H9 (cell line): ENCODE measurements around the gene SPRTN. TPM values are rescaled to one million over a fixed set of nuclear protein-coding genes. Genes with fewer than 3 reads are reported as not detected.

Source experiments
- DNase-seq: peaks from one replicate; pipeline ENCODE4 v3.0.0-alpha.2; 2017
- H2AFZ ChIP-seq: one replicate; pipeline ENCODE4 v1.6.1; 2013; ENCODE audit warnings: mild to moderate bottlenecking, low read length, control low read depth, moderate library complexity
- H2AK5ac ChIP-seq: 2 replicates; pipeline ENCODE4 v1.6.1; 2013; ENCODE audit warnings: low read length, control low read depth, mixed read lengths; ENCODE audit not compliant: insufficient read length
- H2BK120ac ChIP-seq: one replicate; pipeline ENCODE4 v1.6.1; 2013; ENCODE audit warnings: low read depth, mild to moderate bottlenecking, low read length, control low read depth, inconsistent platforms; ENCODE audit not compliant: poor library complexity, severe bottlenecking
- H2BK12ac ChIP-seq: 2 replicates; pipeline ENCODE4 v1.6.1; 2013; ENCODE audit warnings: low read length, control low read depth, mixed read lengths, low read depth; ENCODE audit not compliant: insufficient read length
- H2BK15ac ChIP-seq: 2 replicates; pipeline ENCODE4 v1.6.1; 2013; ENCODE audit warnings: low read depth, low read length, control low read depth
- H2BK20ac ChIP-seq: one replicate; pipeline ENCODE4 v1.6.1; 2013; ENCODE audit warnings: low read depth, mild to moderate bottlenecking, low read length, control low read depth, inconsistent platforms; ENCODE audit not compliant: poor library complexity, severe bottlenecking
- H2BK5ac ChIP-seq: 2 replicates; pipeline ENCODE4 v1.6.1; 2013; ENCODE audit warnings: low read length, control low read depth, mixed read lengths; ENCODE audit not compliant: insufficient read length
- H3K14ac ChIP-seq: 2 replicates; pipeline ENCODE4 v1.6.1; 2013; ENCODE audit warnings: low read length, control low read depth; ENCODE audit not compliant: insufficient read depth
- H3K18ac ChIP-seq: 2 replicates; pipeline ENCODE4 v1.6.1; 2013; ENCODE audit warnings: low read depth, mild to moderate bottlenecking, mixed read lengths, low read length, control low read depth; ENCODE audit not compliant: insufficient read length
- H3K23ac ChIP-seq: 2 replicates; pipeline ENCODE4 v1.6.1; 2013; ENCODE audit warnings: low read length, control low read depth, mixed read lengths, low read depth; ENCODE audit not compliant: insufficient read length
- H3K23me2 ChIP-seq: 2 replicates; pipeline ENCODE4 v1.6.1; 2013; ENCODE audit warnings: low read depth, mild to moderate bottlenecking, mixed read lengths, low read length, control low read depth; ENCODE audit not compliant: insufficient read length, poor library complexity, severe bottlenecking
- H3K27ac ChIP-seq: 2 replicates; pipeline ENCODE4 v1.5.1; 2013; ENCODE audit warnings: low read length, control low read depth, mixed read lengths, low read depth; ENCODE audit not compliant: insufficient read length
- H3K27me3 ChIP-seq: 2 replicates; pipeline ENCODE4 v1.6.1; 2013; ENCODE audit warnings: low read length, control low read depth, inconsistent platforms; ENCODE audit not compliant: insufficient read depth
- H3K4ac ChIP-seq: 2 replicates; pipeline ENCODE4 v1.6.1; 2013; ENCODE audit warnings: low read depth, mild to moderate bottlenecking, control low read depth, inconsistent platforms, low read length, moderate library complexity
- H3K4me1 ChIP-seq: 2 replicates; pipeline ENCODE4 v1.6.1; 2013; ENCODE audit warnings: low read length, control low read depth, inconsistent platforms; ENCODE audit not compliant: insufficient read depth
- H3K4me2 ChIP-seq: 2 replicates; pipeline ENCODE4 v1.6.1; 2013; ENCODE audit warnings: low read length, control low read depth, mixed read lengths; ENCODE audit not compliant: insufficient read length, insufficient read depth
- H3K56ac ChIP-seq: 2 replicates; pipeline ENCODE4 v1.6.1; 2013; ENCODE audit warnings: low read depth, mild to moderate bottlenecking, mixed read lengths, low read length, control low read depth; ENCODE audit not compliant: insufficient read length
- H3K79me1 ChIP-seq: 2 replicates; pipeline ENCODE4 v1.6.1; 2013; ENCODE audit warnings: low read depth, mild to moderate bottlenecking, moderate library complexity, low read length, control low read depth, inconsistent platforms; ENCODE audit not compliant: insufficient read depth, poor library complexity, severe bottlenecking
- H3K79me2 ChIP-seq: 2 replicates; pipeline ENCODE4 v1.6.1; 2013; ENCODE audit warnings: low read length, control low read depth, inconsistent platforms; ENCODE audit not compliant: insufficient read depth
- H3K9ac ChIP-seq: 2 replicates; pipeline ENCODE4 v1.6.1; 2013; ENCODE audit warnings: low read length, control low read depth, mixed read lengths; ENCODE audit not compliant: insufficient read length; ENCODE audit errors: extremely low read depth
- H3K9me3 ChIP-seq: one replicate; pipeline ENCODE4 v1.6.1; 2013; ENCODE audit warnings: low read depth, low read length, inconsistent platforms; ENCODE audit not compliant: control insufficient read depth
- H3T11ph ChIP-seq: one replicate; pipeline ENCODE4 v1.6.1; 2013; ENCODE audit warnings: mild to moderate bottlenecking, low read length, control low read depth, inconsistent platforms
- H4K20me1 ChIP-seq: one replicate; pipeline ENCODE4 v1.6.1; 2013; ENCODE audit not compliant: control insufficient read depth, insufficient read length, insufficient read depth
- H4K5ac ChIP-seq: 2 replicates; pipeline ENCODE4 v1.6.1; 2013; ENCODE audit warnings: low read depth, mild to moderate bottlenecking, mixed read lengths, low read length, control low read depth; ENCODE audit not compliant: insufficient read length
- H4K8ac ChIP-seq: replicated peaks from 2 replicates; pipeline ENCODE4 v1.6.1; 2013; ENCODE audit warnings: low read length, control low read depth, mixed read lengths, low read depth; ENCODE audit not compliant: insufficient read length
- H4K91ac ChIP-seq: 2 replicates; pipeline ENCODE4 v1.6.1; 2013; ENCODE audit warnings: low read depth, mild to moderate bottlenecking, moderate library complexity, mixed read lengths, low read length, control low read depth; ENCODE audit not compliant: insufficient read length
- H3K27ac Mint-ChIP-seq, 3 experiments: 2 replicates in 2 of 3; 3 replicates in 1 of 3; pipeline ENCODE4 v1.8.0; 2020 to 2021; ENCODE audit warnings: mixed read lengths in 3 of 3, mild to moderate bottlenecking in 1 of 3, moderate library complexity in 1 of 3
- H3K27me3 Mint-ChIP-seq: 2 replicates; pipeline ENCODE4 v1.8.0; 2021; ENCODE audit warnings: low read depth, mild to moderate bottlenecking, moderate library complexity, mixed read lengths
- H3K36me3 Mint-ChIP-seq, 3 experiments: 2 replicates in 2 of 3; 3 replicates in 1 of 3; pipeline ENCODE4 v1.8.0; 2020 to 2021; ENCODE audit warnings: low read depth in 3 of 3, mixed read lengths in 3 of 3; ENCODE audit not compliant: insufficient read depth in 1 of 3
- H3K4me1 Mint-ChIP-seq, 2 experiments: 2 replicates each; pipeline ENCODE4 v1.8.0; 2020; ENCODE audit warnings: mixed read lengths in 2 of 2
- H3K4me3 Mint-ChIP-seq, 2 experiments: 2 replicates in 1 of 2; 3 replicates in 1 of 2; pipeline ENCODE4 v1.8.0; 2020 to 2021; ENCODE audit warnings: mild to moderate bottlenecking in 2 of 2, mixed read lengths in 2 of 2, moderate library complexity in 1 of 2
- H3K9me3 Mint-ChIP-seq, 2 experiments: 2 replicates in 1 of 2; 3 replicates in 1 of 2; pipeline ENCODE4 v1.8.0; 2020; ENCODE audit warnings: mild to moderate bottlenecking in 2 of 2, mixed read lengths in 2 of 2, moderate library complexity in 1 of 2
- CTCF ChIP-seq: fragments of 200-600 bp; sonication (generic); conservative IDR thresholded peaks from 3 replicates; pipeline ENCODE4 v1.8.0; 2021; ENCODE audit warnings: antibody characterized with exemption, mild to moderate bottlenecking
- WGBS: extraction: QIAGEN DNeasy Blood & Tissue Kit; methylation state at CpG from one replicate; pipeline ENCODE4 v1.1.7; 2013; ENCODE audit warnings: missing lambda C conversion rate, low lambda C conversion rate, mixed read lengths; ENCODE audit not compliant: insufficient read length; ENCODE audit errors: extremely low coverage; 5-methylcytosine and 5-hydroxymethylcytosine counted together
- total RNA-seq: library from RNA; stranded (reverse); gene quantifications from 2 replicates; pipeline ENCODE4 v1.2.1, GENCODE V29; 2021

SPRTN gene
- total RNA-seq, 1 experiment from 2014 or later: 14.8 TPM

- no peak for DNase-seq
- Histone ChIP-seq H2BK15ac (no peak overlapping the region), H3K79me1 (no peaks in the 10 kb centered on the region), H3K4ac (no peak overlapping the region), H3K9me3 (no peaks in the 10 kb centered on the region), H4K5ac (no peak overlapping the region), H3K27me3 (no peaks in the 10 kb centered on the region), H2BK20ac (no peak overlapping the region), H3K79me2 (no peaks in the 10 kb centered on the region), H2BK120ac (no peak overlapping the region), H4K20me1 (no peaks in the 10 kb centered on the region), H2BK5ac (no peak overlapping the region), H3K9ac (no peak overlapping the region), H4K91ac (no peak overlapping the region), H3K56ac (no peak overlapping the region), H3K14ac (no peak overlapping the region), H3K4me1 (no peaks in the 10 kb centered on the region), H3K18ac (no peak overlapping the region), H2BK12ac (no peak overlapping the region), H3K23me2 (no peaks in the 10 kb centered on the region), H2AFZ (no peak overlapping the region), H4K8ac (no peak overlapping the region), H2AK5ac (no peak overlapping the region), H3K4me2 (no peak overlapping the region), H3K27ac (no peak overlapping the region), H3K23ac (no peak overlapping the region), H3T11ph (no peak overlapping the region)
- no peak for TF ChIP-seq CTCF
- H3K27ac Mint-ChIP-seq: no peak overlapping the region
- H3K36me3 Mint-ChIP-seq: no peaks in the 10 kb centered on the region
- WGBS: no CpG with 5 or more reads among the region's 2 CpGs
- no peaks in the 10 kb centered on the region for H3K9me3 Mint-ChIP-seq
- H3K4me3 Mint-ChIP-seq: no peak overlapping the region
- no peaks in the 10 kb centered on the region for H3K27me3 Mint-ChIP-seq
- H3K4me1 Mint-ChIP-seq: peaks cover 11 to 16% of the 10 kb centered on the region in 2 experiments
These were observed 43.6 kb downstream of the SPRTN start for GRCh38 chr1:231381729-231382128.
